M059J (cell line): Measurements from ENCODE around the gene MAP1B. TPM values are rescaled to one million over a fixed set of nuclear protein-coding genes. Genes with fewer than 3 reads are reported as not detected.
A peak's percentile ranks its signal among the peaks of the same experiment; 100 is the strongest.
"Not testable (repeated sequence)": the region's sequence is repeated elsewhere in the genome, so short reads cannot be mapped to it uniquely, and the experiment has no call there.

Experiments
- DNase-seq: peaks from one replicate; pipeline ENCODE4 v3.0.0-alpha.2; 2012; ENCODE audit warnings: low read depth
- total RNA-seq: library from RNA; depleted of rRNA; stranded (reverse); fragments of >200 nt; shearing (Covaris generic); gene quantifications from 2 replicates; pipeline ENCODE4 v1.2.3, GENCODE V29; 2014; rRNA removed

MAP1B gene
- 124 and 200 TPM in 2 replicates for total RNA-seq

DNA sequence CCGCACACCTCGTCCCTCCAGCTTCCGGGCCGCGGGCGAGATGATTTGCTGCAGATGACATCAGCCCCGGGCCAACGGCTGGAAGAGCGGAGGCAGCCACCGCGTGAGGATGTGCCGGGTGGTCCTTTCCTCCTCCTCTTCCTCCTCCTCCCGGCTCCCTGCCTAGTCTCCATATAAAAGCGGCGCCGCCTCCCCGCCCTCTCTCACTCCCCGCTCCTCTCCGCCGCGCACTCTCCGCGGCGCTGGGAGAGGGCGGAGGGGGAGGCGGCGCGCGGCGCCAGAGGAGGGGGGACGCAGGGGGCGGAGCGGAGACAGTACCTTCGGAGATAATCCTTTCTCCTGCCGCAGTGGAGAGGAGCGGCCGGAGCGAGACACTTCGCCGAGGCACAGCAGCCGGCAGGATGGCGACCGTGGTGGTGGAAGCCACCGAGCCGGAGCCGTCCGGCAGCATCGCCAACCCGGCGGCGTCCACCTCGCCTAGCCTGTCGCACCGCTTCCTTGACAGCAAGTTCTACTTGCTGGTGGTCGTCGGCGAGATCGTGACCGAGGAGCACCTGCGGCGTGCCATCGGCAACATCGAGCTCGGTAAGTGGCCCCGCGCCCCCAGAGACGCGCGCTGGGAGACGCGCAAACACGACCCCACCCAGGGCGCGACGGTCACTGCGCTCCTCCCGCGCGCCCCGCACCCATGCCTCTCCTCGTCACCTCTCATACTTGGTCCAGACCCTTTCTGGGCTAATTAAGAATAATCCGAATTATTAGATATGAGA lies at the start of gene MAP1B:
Gene MAP1B (plus strand): TSS at position 345 of the 770 bp plus-strand sequence. CDS start 57 bp downstream, at position 402.
- peak; percentile 62 for DNase-seq

DNA sequence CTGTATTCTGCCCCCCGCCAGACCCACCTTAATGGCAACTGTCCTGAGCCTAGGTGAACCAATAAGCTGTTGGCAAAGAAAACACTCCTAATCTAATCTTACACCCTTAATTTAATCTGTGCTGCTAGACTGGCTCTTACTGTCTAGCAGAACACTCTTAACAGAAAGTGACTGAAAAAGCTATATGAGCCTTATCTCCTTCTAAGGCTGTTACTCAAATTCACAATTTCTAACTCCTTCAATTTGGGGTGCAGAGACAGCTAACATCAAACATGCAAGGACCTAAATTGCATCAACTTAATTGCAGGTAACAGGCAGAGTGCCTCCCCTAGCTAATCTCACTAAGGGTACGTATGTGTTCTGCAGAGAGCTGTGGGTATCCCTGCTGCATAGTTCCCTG lies 49.5 kb upstream of the MAP1B start:
- no peak for DNase-seq

DNA sequence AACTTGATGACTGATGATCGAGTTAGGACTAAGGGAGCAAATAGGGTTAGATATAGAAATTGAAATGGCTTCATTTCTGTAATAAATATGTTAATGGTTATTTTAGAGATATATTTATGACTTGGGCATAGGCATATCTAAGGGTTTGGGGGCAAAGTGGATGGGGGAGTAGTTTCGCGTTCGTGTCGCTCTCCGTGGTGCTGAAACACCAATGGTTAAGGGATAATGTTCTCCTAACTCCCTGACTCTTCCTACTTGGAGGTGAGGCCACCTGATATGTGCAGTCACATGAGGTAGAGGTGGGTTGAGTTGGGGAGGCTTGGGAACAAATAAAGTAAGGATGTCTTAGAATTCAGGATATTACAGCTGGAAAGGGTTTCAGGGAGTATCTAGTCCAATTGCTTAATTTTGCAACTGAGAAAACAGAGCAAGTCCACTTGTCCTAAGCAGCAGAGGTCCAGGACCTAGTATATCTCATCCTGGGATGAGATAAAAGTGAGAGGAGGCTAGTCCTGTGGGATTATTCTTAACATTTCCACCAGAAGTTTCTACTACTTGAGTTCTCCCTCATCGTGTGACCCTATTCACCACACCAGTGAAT lies 44.0 kb upstream of the MAP1B start:
- peak; percentile 28 for DNase-seq

DNA sequence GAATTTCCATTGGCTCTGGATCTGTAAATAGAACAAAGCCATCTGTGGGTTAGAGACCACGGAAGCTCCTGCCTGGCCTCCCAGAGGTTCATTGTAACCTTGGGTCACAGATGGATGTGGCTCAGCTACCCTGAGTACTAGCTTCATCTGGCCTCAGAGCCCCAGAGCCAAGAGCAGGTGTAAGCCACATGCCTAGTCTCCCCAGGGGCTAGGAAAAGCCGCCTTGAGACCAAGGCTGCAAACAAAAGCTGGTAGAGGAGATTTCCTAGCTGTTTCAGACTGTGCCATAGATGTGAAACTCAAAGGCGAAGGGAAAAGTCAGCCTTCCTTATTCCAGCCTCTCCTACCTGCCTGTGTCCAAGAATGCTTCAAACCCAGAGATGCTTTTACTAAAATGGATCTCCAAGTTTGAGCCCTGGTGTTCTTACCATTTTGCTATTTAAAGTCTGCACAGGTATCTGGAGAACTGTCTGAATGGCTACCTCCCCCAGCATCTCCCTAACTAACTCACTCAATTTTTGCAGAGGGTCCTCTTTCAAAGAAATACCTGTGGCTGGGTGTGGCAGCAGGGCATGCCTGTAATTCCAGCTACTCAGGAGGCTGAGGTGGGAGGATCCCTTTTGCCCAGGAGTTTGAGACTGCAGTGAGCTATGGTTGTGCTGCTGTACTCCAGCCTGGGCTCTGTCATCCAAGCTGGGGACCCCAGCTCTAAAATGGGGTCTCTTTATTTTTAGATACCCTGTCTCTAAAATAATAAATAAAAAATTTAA lies 42.3 kb upstream of the MAP1B start:
- DNase-seq: no peak

DNA sequence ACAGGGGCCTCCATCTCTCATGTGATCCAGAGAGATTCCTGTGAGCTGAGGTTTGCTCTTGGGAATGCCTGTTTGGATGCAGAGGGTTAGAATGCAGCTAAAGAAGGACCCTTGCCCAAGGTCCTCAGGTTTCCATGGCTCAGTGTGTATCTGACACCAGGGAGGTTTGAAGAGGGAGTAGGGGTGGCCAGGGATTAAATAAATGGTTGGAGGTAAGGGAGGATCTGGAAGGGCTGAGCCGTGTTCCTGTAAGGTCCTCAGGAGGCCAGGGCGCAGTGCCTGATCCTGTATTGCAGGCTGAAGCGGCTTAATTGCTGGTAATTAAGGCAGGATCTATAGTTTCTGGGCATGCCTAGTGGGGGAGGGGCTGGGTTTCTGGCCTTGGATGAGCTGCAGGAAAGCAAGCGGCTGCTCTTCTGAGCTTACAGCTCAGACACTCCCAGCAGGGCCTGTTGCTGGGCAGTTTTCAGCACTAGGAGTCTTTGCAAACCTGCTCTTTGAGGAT lies 41.5 kb upstream of the MAP1B start:
- peak; percentile 13 for DNase-seq

DNA sequence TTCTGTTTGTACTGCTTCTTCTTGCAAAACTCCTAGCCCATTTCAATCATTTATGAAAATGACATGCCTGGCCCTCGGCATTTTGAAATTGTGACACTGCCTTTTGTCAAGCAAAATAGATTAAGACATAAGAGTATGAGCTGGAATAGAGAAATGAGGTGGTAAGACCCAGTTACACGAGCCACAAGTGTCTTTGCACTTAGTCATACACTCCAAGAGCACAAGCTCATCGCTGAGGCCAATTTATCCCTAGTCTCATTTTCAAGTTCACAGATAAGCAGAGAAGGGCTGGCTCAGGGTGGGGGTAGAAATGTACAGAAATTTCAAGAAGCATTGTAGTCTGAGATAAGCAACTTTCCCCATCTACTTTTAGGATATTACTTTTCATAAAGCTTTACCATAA lies 40.6 kb upstream of the MAP1B start:
- peak; percentile 90 for DNase-seq

DNA sequence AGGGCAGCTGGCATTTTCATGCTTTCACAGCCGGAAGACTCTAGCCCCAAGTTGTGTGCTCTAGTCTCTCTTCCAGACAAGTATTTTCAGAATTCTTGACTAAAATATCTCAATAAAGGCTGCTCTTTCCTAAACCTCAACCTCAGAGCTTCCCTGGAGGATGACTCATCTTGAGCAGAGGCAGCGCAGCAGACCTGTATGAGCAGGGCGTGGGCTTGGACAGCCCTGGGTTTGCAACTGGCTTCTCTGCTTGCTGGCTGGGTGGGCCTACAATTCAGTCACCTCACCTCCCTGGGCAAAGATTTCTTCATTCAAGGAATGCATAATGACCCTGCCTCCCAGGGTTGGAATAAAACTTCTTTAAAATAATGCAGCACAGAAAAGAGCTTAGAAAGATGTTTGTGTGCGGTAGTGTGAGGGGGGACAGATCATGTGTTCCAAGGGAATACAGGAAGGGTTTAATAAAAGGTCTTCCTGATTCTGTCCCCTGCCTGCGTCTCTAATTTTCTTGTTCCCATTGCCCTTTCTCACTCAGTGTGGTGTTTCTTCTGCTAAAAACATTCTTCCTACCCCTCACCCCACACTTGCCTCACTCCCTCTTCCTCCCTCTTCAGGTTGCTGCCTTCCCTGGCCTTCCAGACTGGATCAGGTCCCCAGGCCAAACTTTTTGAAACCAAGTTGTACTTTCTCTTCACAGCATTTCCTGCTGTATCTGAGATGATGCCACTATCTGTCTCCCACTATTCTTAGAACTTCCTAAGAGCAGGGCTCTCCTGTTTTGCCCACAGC lies 39.4 kb upstream of the MAP1B start:
- peak; percentile 91 for DNase-seq

DNA sequence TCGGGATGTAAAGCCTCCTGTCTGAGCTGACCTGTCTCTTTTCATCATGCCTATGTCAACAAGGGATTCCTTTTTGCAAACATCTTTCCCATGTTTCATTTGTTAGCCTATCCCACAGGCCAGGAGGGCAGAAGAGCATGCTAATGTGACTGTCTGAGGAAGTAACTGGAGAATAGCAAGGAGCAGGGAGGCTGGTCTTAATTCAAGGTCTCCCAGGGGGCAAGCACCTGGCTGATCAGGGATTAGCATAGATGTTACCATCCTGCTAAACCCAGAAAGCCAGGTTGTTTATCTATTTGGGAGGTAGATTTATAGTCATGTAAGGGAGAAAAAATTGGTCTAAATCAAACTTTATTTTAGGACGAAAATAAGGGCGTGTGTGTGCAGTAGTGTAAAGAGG lies 36.7 kb upstream of the MAP1B start:
- no peak for DNase-seq

DNA sequence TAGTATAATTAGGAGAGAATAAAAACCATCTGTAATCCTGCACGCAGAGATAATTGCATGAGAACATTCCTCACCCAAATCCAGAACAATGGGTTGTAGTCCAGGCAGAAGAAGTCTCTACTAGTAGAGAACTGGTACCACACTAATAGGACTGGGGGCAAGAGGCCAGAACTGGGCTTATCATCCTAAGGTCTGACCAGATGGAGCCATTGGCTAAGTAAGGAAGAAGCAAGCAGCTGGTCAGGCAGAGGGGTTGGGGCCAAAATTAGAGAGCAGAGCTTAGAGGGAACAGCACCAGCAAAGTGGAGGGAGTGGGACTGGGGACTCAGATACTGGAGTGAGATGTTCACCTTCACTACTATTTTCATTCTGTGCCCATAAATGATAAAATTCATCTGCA lies 35.4 kb upstream of the MAP1B start:
- DNase-seq: no peak

DNA sequence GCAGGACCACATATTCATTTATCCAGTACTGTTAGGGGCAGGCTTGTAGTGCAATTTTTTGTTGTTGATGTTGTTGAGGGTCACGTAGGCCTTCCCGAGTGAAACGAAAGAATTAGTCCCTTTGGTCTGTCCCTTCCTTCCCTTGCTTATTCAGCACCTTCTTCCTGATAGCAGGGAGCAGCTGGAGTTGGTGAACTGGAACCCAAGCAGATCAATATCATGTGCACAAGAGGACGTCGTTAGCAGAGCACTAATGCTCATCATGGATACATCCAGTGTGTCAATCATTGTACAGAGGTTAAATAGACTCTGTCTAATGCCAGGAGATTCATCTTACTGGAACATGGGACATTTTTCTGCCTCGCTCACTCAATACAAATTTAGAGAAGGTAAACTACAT lies 33.0 kb upstream of the MAP1B start:
- DNase-seq: no peak

DNA sequence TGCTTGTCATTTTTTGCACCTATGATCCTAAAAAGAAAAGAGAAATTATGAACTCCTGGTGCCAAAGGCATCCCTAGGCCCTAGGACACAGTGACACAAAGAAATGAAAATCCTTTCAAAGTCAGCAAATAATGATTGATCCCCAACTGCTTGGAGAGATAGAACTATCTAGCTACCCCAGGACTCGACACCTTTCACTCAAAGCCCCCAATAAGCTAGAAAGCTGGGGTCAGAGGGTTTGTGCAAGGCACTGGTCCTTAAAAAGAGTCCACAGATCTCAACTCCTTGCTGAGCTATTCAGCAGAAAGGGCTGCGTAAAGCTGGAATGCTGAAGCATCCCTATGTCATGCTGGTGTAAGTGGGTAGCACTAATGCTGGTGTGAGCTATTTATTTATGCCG lies 31.8 kb upstream of the MAP1B start:
- DNase-seq: no peak

DNA sequence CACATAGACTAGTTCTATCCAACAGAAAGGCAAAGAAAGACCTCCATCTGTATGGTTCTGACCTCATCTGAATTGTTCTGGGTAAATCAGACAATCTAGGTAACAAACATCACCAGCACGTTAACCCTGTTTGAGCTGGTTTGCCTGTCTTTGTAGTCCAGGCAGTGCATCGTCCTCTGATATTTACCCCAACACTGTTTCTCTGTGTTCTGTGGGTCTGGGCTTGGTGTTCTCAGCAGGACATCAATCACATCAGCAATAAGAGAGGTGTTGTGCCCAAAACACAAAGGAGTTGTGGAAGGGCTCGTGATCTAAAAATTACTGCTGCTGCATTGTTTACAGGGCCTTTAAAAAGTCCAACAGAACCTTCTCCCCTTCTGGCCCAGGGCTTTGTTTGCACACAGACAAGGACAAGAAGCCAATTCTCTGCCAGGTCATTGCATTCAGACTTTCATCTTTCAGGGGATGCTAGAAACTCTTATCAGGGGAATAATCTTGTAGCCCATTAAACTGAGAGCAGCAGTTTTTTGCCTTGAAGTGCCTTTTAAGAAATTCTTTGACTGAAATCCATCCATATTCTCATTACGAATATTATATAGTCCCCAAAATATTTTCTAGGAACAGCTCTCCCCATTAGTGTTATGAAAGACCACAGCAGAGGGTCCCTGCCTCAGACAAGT lies 30.5 kb upstream of the MAP1B start:
- no peak for DNase-seq

DNA sequence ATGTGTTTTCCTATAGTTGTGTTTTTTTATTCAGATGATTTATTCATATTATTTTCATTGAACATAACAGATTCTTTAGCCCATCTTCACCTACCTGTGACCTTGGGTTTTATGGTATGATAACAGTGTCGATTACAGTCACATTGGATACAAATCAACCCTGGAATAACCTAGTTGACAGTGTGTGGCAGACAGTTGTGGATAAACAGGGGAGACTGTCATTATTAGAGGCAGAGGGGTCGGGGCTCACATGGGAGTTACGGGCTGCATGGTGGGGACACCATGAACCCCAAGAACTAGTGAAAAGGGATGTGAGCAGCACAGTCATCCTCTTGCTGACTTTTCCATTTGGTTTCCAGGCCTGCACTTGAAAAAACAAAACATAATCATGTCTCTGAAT lies 29.9 kb upstream of the MAP1B start:
- DNase-seq: no peak

DNA sequence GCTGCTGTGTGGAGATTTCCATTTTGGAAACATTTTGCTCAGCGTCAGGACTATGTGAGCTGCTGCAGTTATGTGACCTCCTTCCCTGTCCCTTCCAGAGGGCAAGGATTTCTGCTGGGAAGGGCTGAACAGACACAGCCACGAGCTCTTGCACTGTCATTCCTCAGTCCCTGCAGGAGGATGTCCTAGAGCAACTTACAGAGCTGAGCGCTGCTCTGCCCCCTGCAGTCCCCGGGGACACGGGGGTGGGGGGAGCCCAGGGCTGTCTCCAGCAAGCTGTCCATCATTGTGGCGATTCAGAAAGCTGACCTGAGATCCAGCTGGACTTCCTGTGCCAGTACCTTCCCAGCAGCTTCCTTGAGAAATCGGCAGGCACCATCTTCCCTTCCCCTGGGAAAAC lies 28.0 kb upstream of the MAP1B start:
- DNase-seq: peak; percentile 24

DNA sequence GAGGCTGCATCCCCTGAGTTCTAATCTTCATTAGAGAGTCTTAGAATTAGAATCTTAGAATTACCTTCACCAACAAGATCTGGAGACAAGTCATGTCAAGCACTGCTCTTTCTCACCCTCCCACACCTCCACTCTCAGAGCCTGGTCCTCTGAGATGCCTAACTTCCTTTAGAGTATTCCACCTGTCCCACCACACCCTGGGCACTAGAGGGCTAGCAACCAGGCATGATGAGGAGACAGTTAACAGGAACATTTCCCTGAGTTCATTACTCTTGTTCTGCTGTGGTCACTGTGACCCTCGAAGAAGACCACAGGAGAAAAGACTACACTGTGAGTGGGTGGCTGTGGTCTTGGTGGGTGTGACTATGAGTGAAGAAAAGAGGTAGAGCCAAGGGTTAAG lies 25.2 kb upstream of the MAP1B start:
- DNase-seq: no peak

DNA sequence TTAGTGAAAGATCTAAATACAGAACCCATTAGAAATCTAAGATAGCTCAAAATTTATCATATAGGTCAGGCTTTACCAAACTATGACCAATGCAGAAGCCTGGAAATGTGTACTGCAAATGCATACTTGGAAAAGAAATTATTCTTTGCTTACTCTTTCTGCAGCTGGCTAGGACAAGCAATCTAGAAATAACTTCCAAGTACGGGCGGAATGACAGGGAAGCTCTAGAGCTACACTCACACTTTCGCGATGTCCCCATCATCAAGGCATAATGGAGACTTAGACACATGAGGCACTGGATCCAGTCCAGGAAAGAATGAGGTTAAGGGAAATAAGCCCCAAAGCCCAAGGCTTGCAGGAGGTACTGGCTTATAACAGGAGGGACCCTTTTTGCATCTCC lies 22.4 kb upstream of the MAP1B start:
- no peak for DNase-seq

DNA sequence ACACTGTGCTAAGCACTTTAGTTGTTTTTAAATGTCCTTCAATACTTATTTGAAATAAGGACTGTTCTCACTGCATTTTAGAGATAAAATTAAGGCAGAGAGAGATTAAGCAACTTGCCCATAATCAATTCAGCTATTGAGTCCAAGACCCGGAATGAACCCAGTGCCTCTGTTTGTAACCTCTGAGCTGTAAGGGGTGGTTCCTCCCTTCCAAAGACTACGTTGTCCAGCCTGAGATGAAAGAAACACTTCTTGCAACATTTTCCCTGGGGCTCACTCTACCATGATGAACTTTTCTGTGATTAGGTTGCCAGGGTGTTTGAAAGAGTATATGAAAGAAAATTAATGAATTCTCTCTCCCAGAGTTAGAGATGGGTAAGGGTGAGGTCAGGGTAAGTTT lies 22.0 kb upstream of the MAP1B start:
- no peak for DNase-seq

DNA sequence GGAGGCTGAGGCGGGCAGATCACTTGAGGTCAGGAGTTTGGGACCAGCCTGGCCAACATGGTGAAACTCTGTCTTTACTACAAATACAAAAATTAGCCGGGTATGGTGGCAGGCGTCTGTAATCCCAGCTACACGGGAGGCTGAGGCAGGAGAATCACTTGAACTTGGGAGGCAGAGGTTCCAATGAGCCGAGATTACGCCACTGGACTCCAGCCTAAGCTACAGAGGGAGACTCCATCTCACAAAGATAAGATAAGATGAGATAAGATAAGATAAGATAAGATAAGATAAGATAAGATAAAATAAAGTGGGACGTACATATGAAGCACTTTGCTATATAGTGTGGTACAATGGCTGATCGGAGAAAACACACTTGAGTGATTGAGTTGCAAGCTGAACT lies 17.6 kb upstream of the MAP1B start:
- DNase-seq: not testable (repeated sequence)

DNA sequence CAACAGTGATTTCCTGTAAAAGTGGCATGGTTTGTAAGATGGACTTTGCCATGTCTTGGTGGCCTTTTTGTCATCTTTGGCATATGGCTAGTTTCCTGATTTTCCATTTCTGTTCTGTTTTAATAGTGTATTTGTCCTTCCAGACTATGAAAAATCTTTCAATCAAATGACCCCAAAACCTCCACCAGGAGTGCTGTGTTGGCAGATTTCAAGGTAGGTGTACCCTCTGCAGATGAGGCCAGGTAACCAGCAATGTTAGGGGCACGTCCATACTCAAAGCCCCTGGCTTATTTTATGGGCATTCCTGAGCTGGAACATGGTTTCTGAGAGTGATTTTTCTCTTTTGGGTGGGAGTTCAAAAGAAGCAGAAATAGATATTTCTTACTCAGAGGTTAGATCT lies 15.2 kb upstream of the MAP1B start:
- no peak for DNase-seq

DNA sequence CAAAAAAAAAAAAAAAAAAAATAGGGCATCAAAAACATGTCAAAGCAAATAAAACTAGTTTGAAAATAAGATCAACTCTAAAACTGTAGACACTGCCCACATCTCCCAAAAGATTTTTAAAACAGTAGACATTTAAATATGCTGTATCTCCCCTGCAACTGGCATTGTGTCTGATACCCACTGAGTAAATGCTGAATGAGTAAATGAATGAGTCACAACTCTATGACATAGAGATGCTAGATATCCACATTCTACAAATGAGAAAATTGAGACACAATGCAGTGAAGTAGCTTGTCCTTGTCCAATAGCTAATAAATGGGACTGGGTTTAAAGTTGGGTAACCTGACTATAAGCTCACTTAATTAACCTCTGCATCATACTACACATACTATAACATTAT lies 14.1 kb upstream of the MAP1B start:
- DNase-seq: peak; percentile 56

DNA sequence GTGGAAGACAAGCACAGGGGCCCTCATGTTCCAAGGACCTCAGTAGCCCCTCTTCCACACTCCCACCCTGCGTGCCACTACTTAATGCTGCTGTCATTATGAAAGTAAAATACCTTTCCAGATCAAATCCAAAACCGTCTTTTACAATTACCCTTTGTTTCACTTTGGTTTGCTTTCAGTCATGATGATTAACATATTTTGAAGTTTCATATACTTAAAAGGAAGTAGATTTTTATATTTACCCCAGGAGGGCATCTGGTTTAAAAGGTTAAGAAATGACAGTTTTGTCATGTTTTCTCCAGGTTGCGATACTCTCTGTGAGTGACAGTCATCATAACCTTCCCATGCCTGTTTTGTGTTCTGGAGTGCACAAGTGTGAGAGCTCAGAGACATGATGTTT lies 13.5 kb upstream of the MAP1B start:
- DNase-seq: no peak
